ENCODE measurements around the gene CREB3.

CREB3 gene

GRCh38 chr9:35690294-35690613 lies 42.2 kb upstream of the CREB3 start:
- no peaks in the 10 kb centered on the region for H3K9me3 ChIP-seq (ENCODE audit: insufficient read depth, low read length)
- no peak overlapping the region for H2AFZ ChIP-seq (ENCODE audit: low read depth, low read length, severe bottlenecking)
- no peaks in the 10 kb centered on the region for H3K36me3 ChIP-seq (ENCODE audit: low read length)
- H3K79me2 ChIP-seq (ENCODE audit: insufficient read depth, low read length): no peaks in the 10 kb centered on the region
- H3F3A ChIP-seq (ENCODE audit: insufficient read depth): no peaks in the 10 kb centered on the region
- H3K27ac ChIP-seq (ENCODE audit: low read depth, low read length): no peak overlapping the region
- no peaks in the 10 kb centered on the region for H4K20me1 ChIP-seq (ENCODE audit: low read depth, low read length)
- no peak for TF ChIP-seq EZH2phosphoT487 (conservative IDR thresholded peaks at IDR 0.05; ENCODE audit: low read length)
- no peaks in the 10 kb centered on the region for H3K9me2 ChIP-seq (replicated peaks; ENCODE audit: insufficient read depth, low read length)
- H3K27me3 ChIP-seq (ENCODE audit: low read length): no peaks in the 10 kb centered on the region
- peak overlapping the region; percentile 38 for H3K4me2 ChIP-seq (ENCODE audit: low read depth, low read length, poor library complexity, severe bottlenecking)
- peak overlapping the region; percentile 18; the same call in 1 of the 2 replicates for H3K9ac ChIP-seq (ENCODE audit: low read length)
- peak overlapping the region; percentile 16 for H3K4me3 ChIP-seq (ENCODE audit: insufficient read depth, low read length, poor library complexity, severe bottlenecking)

GRCh38 chr9:35690614-35691333 lies 41.7 kb upstream of the CREB3 start:
- peak overlapping the region; percentile 38 for H3K4me2 ChIP-seq (ENCODE audit: low read depth, low read length, poor library complexity, severe bottlenecking)
- no peaks in the 10 kb centered on the region for H3K27me3 ChIP-seq (ENCODE audit: low read length)
- H3F3A ChIP-seq (ENCODE audit: insufficient read depth): no peaks in the 10 kb centered on the region
- H3K79me2 ChIP-seq (ENCODE audit: insufficient read depth, low read length): no peaks in the 10 kb centered on the region
- H4K20me1 ChIP-seq (ENCODE audit: low read depth, low read length): no peaks in the 10 kb centered on the region
- H3K4me3 ChIP-seq (ENCODE audit: insufficient read depth, low read length, poor library complexity, severe bottlenecking): peak overlapping the region; percentile 16
- H3K27ac ChIP-seq (ENCODE audit: low read depth, low read length): no peak overlapping the region
- H3K9me2 ChIP-seq (replicated peaks; ENCODE audit: insufficient read depth, low read length): no peaks in the 10 kb centered on the region
- TF ChIP-seq EZH2phosphoT487 (conservative IDR thresholded peaks at IDR 0.05; ENCODE audit: low read length) (no peak), CTCF (IDR thresholded peaks at IDR 0.05; ENCODE audit: insufficient read depth, low read length, poor library complexity, severe bottlenecking) (no peak)
- H3K36me3 ChIP-seq (ENCODE audit: low read length): no peaks in the 10 kb centered on the region
- no peaks in the 10 kb centered on the region for H3K9me3 ChIP-seq (ENCODE audit: insufficient read depth, low read length)
- peak overlapping the region; percentile 60 for H2AFZ ChIP-seq (ENCODE audit: low read depth, low read length, severe bottlenecking)
- H3K9ac ChIP-seq (ENCODE audit: low read length): peak overlapping the region; percentile 18; the same call in 1 of the 2 replicates

GRCh38 chr9:35691334-35691650 lies 41.2 kb upstream of the CREB3 start:
- Histone ChIP-seq H3K9ac (ENCODE audit: low read length) (no peak overlapping the region), H3K27ac (ENCODE audit: low read depth, low read length) (no peak overlapping the region), H4K20me1 (ENCODE audit: low read depth, low read length) (no peaks in the 10 kb centered on the region), H3K9me2 (replicated peaks; ENCODE audit: insufficient read depth, low read length) (no peaks in the 10 kb centered on the region), H3K27me3 (ENCODE audit: low read length) (no peaks in the 10 kb centered on the region), H3F3A (ENCODE audit: insufficient read depth) (no peaks in the 10 kb centered on the region), H3K9me3 (ENCODE audit: insufficient read depth, low read length) (no peaks in the 10 kb centered on the region), H3K36me3 (ENCODE audit: low read length) (no peaks in the 10 kb centered on the region), H2AFZ (ENCODE audit: low read depth, low read length, severe bottlenecking) (no peak overlapping the region), H3K4me2 (ENCODE audit: low read depth, low read length, poor library complexity, severe bottlenecking) (no peak overlapping the region), H3K79me2 (ENCODE audit: insufficient read depth, low read length) (no peaks in the 10 kb centered on the region), H3K4me3 (ENCODE audit: insufficient read depth, low read length, poor library complexity, severe bottlenecking) (no peak overlapping the region)
- TF ChIP-seq CTCF (IDR thresholded peaks at IDR 0.05; ENCODE audit: insufficient read depth, low read length, poor library complexity, severe bottlenecking): no peak
- no peak for TF ChIP-seq EZH2phosphoT487 (conservative IDR thresholded peaks at IDR 0.05; ENCODE audit: low read length)

- no peak overlapping the region for H3K27ac ChIP-seq (ENCODE audit: low read depth, low read length)
- H3K9me2 ChIP-seq (replicated peaks; ENCODE audit: insufficient read depth, low read length): no peaks in the 10 kb centered on the region
- no peak overlapping the region for H2AFZ ChIP-seq (ENCODE audit: low read depth, low read length, severe bottlenecking)
- H3K36me3 ChIP-seq (ENCODE audit: low read length): no peaks in the 10 kb centered on the region
- H3K79me2 ChIP-seq (ENCODE audit: insufficient read depth, low read length): no peaks in the 10 kb centered on the region
- H3K4me2 ChIP-seq (ENCODE audit: low read depth, low read length, poor library complexity, severe bottlenecking): no peak overlapping the region
- H3K9ac ChIP-seq (ENCODE audit: low read length): no peak overlapping the region
- H4K20me1 ChIP-seq (ENCODE audit: low read depth, low read length): no peaks in the 10 kb centered on the region
- no peak for TF ChIP-seq CTCF (IDR thresholded peaks at IDR 0.05; ENCODE audit: insufficient read depth, low read length, poor library complexity, severe bottlenecking)
- TF ChIP-seq EZH2phosphoT487 (conservative IDR thresholded peaks at IDR 0.05; ENCODE audit: low read length): no peak
- no peak overlapping the region for H3K4me3 ChIP-seq (ENCODE audit: insufficient read depth, low read length, poor library complexity, severe bottlenecking)
- H3F3A ChIP-seq (ENCODE audit: insufficient read depth): no peaks in the 10 kb centered on the region
- no peaks in the 10 kb centered on the region for H3K27me3 ChIP-seq (ENCODE audit: low read length)
- no peaks in the 10 kb centered on the region for H3K9me3 ChIP-seq (ENCODE audit: insufficient read depth, low read length)
Measured at GRCh38 chr9:35691757-35692301, 40.6 kb upstream of the CREB3 start.

All from SU-DHL-6 (cell line).